Activated naive CD4-positive, alpha-beta T cell treated with anti-CD3 and anti-CD28 coated beads, Interleukin-2, amount 50 U/mL, for 24 hours (primary cell): ENCODE data around the gene CCDC137.
A peak's percentile ranks its signal among the peaks of the same experiment; 100 is the strongest.

Experiments
- H3K27ac Mint-ChIP-seq: one replicate; pipeline ENCODE4 v1.8.0; 2021; ENCODE audit warnings: mild to moderate bottlenecking, mixed read lengths
- H3K27me3 Mint-ChIP-seq: one replicate; pipeline ENCODE4 v1.8.0; 2021; ENCODE audit warnings: mixed read lengths
- H3K36me3 Mint-ChIP-seq: one replicate; pipeline ENCODE4 v1.8.0; 2021; ENCODE audit warnings: mixed read lengths
- H3K4me1 Mint-ChIP-seq: one replicate; pipeline ENCODE4 v1.8.0; 2021; ENCODE audit warnings: mixed read lengths
- H3K4me3 Mint-ChIP-seq: one replicate; pipeline ENCODE4 v1.8.0; 2021; ENCODE audit warnings: mild to moderate bottlenecking, mixed read lengths
- H3K9me3 Mint-ChIP-seq: one replicate; pipeline ENCODE4 v1.8.0; 2021; ENCODE audit warnings: mixed read lengths

The CCDC137 gene

DNA sequence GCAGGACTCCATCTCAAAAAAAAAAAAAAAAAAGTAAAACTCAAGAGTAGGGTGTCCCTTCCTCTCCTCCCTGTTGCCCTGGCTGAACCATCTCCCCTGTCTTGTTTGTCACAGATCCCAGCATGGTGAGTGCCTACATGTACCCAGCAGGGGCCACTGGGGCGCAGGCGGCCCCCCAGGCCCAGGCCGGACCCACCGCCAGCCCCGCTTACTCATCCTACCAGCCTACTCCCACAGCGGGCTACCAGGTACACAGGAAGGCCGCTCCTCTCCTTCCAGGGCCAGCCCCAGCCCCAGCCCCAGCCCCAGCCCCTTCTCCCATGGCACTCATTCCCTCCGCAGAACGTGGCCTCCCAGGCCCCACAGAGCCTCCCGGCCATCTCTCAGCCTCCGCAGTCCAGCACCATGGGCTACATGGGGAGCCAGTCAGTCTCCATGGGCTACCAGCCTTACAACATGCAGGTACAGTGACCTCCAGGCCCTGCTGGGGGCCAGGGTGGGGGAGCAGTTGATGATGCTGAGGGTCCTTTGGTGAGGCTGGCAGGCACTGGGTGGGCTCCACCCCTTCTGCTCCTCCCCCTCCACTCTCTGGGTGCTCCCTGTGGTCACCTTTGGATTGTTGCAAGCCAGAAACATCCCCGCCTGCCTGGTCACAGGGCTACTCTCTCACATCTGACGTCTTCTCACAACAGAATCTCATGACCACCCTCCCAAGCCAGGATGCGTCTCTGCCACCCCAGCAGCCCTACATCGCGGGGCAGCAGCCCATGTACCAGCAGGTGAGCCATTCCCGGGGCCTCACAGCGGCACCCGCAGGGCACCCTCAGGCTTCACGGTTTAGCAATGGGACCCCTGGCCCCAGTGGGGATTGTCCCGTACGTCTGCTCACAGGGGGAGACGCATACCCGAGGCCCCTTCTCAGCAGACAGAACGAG, 34.1 kb downstream of the CCDC137 start:
- Mint-ChIP-seq H3K36me3 (peaks cover 3% of the 10 kb centered on the region), H3K27ac (no peak overlapping the region), H3K9me3 (no peaks in the 10 kb centered on the region), H3K4me1 (peaks cover 23% of the 10 kb centered on the region), H3K27me3 (no peaks in the 10 kb centered on the region), H3K4me3 (peak overlapping the region; percentile 30)

GRCh38 chr17:81701288-81702071, 34.9 kb downstream of the CCDC137 start:
- Mint-ChIP-seq H3K4me1 (peaks cover 23% of the 10 kb centered on the region), H3K36me3 (peaks cover 5% of the 10 kb centered on the region), H3K9me3 (no peaks in the 10 kb centered on the region), H3K4me3 (peak overlapping the region; percentile 95), H3K27ac (no peak overlapping the region), H3K27me3 (no peaks in the 10 kb centered on the region)

GRCh38 chr17:81702934-81703746, 36.6 kb downstream of the CCDC137 start, which contains the start of gene MRPL12:
Gene MRPL12 (plus strand): TSS chr17:81703367. CDS start chr17:81703502, 135 bp downstream.
- Mint-ChIP-seq H3K4me1 (peaks cover 20% of the 10 kb centered on the region), H3K27me3 (no peaks in the 10 kb centered on the region), H3K27ac (peak within 1 kb of the TSS; percentile 97), H3K4me3 (peak within 1 kb of the TSS; percentile 95), H3K9me3 (no peaks in the 10 kb centered on the region), H3K36me3 (peaks cover 3% of the 10 kb centered on the region)

DNA sequence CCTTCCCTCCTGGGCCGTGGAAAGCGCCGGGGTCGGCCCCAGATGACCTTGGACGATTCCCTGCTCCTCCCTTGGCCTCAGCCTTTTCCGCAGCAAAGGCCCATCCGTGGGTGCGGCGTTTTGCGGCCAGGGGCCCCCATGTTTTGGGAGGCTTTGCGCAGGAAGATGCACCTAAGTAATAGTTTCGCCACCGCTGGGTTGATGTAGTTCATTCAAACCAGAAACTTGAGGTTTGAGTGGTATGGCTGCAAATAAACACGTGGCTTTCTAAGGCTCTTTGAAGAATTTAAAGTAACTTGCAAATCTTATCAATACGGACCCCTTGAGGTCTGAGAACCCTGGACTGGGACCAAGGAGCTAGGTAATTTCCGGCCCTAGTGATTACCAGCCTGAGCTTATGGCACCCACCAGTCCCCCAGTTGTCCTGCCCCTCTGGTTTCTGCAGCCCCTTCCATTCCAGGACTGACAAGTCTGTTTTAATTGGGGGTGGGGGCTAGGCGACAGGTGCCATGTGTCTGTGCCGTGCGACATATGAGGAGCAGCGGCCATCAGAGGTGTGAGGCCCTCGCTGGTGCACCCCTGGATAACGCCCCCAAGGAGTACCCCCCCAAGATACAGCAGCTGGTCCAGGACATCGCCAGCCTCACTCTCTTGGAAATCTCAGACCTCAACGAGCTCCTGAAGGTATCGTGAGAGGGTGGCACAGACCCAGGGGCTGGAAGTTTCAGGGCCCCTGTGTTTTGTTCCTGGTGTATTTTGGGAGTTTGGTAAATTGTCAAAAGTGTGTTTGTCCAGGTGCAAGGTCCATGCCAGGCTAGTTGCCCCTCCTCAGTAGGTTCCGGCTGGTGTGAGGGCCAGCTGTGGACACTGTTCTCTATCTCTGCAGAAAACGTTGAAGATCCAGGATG, 37.5 kb downstream of the CCDC137 start:
- H3K4me1 Mint-ChIP-seq, result peaks cover 20% of the 10 kb centered on the region
- peaks cover 3% of the 10 kb centered on the region for H3K36me3 Mint-ChIP-seq
- H3K27me3 Mint-ChIP-seq, result no peaks in the 10 kb centered on the region
- no peaks in the 10 kb centered on the region for H3K9me3 Mint-ChIP-seq
- peak overlapping the region; percentile 83 for H3K4me3 Mint-ChIP-seq
- peak overlapping the region; percentile 35 for H3K27ac Mint-ChIP-seq

- Mint-ChIP-seq H3K4me3 (peak overlapping the region; percentile 47), H3K27me3 (no peaks in the 10 kb centered on the region), H3K36me3 (peaks cover 3% of the 10 kb centered on the region), H3K9me3 (no peaks in the 10 kb centered on the region), H3K27ac (peak overlapping the region; percentile 41), H3K4me1 (peaks cover 22% of the 10 kb centered on the region)
These were observed 39.1 kb downstream of the CCDC137 start for GRCh38 chr17:81705518-81706231.

DNA sequence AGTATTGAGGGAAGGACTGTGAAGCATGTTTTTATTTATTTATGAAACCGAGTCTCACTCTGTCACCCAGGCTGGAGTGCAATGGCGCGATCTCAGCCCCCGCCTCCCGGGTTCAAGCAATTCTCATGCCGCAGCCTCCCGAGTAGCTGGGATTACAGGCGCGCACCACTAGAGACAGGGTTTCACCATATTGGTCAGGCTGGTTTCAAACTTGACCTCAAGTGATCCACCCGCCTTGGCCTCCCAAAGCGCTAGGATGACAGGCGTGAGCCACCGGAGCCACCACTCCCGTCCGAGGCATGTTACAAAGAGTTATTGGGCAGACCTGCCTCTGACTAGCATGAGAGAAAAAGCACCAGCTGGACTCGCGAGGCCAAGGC, 39.7 kb downstream of the CCDC137 start:
- H3K4me3 Mint-ChIP-seq, result no peak overlapping the region
- no peaks in the 10 kb centered on the region for H3K9me3 Mint-ChIP-seq
- H3K36me3 Mint-ChIP-seq, result peaks cover 3% of the 10 kb centered on the region
- peak overlapping the region; percentile 26 for H3K27ac Mint-ChIP-seq
- no peaks in the 10 kb centered on the region for H3K27me3 Mint-ChIP-seq
- peaks cover 23% of the 10 kb centered on the region for H3K4me1 Mint-ChIP-seq

DNA sequence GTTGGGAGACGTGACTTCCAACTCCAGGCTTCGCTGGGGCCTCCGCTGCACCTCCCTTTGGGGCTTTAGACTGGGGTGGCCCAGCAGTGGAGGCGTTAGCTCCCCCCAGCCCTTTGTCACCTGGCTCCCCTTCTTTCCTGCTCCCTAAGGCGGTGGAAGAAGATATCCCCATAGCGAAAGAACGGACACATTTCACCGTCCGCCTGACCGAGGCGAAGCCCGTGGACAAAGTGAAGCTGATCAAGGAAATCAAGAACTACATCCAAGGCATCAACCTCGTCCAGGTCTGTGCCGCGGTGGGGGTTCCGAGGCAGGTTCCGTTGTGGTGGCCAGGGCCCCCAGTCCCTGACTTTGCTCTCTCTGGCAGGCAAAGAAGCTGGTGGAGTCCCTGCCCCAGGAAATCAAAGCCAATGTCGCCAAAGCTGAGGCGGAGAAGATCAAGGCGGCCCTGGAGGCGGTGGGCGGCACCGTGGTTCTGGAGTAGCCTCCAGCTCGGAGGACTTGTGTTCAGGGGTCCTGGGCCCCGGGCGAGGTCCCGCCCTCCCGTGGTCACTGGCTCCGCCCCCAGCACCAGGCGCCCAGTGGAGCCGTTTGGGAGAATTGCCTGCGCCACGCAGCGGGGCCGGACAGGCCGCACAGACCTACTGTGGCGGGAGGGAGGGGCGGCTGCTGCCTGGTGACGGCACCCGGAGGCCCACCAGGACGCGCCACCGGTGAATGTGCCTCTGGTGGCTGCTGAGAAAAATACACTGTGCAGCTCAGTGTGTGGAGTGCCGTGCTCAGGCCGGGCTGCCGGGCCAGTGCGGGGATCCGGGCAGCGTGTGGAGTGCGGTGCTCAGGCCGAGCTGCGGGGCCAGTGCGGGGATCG, 40.5 kb downstream of the CCDC137 start:
- Mint-ChIP-seq H3K4me1 (peaks cover 18% of the 10 kb centered on the region), H3K27ac (peak overlapping the region; percentile 68), H3K36me3 (peaks cover 3% of the 10 kb centered on the region), H3K9me3 (no peaks in the 10 kb centered on the region), H3K27me3 (no peaks in the 10 kb centered on the region), H3K4me3 (no peak overlapping the region)

DNA sequence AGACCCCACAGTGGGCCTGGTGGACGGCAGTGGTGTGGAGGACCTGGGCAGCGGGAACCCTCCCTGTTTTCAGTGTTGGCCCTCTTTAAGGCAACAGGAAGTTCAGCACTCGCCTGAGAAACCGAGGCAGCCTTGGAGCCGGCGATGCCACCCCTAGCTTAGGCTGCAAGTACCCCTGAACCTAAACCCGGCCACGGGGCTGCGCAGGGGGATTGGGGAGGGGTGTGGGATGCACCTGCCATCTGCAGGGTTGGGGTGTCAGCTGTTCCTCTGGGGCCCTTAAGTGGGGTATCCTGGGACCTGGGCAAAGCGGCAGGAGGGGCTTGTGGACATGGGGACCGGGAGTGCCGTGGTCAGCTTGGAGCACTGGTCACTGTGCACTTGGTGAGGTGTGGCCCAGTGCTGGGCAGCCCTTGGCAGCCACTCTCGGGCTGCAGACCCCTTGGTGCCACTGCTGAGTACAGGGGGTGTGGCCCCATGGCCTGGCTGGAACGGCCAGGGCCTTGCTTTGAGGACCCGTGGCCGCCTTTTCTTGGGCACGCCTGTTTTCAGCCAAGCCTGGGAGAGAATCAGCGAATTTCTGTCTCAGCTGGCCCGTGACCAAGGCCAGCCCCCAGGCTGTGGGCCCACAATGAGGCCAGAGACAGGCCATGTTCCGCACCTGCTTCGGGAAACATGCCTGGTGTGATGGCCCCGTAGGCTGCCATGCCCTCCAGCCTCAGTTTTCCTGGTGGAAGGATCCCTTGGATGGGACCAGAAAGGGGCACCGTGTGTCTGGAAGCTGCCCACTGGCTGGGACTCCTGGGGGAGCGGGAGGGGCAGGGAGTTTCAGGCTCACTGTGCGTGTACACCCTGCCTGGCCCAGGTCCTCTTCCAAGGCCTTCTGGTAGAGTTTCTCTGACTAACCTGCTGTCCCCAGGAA, 41.4 kb downstream of the CCDC137 start:
- H3K4me3 Mint-ChIP-seq, result no peak overlapping the region
- H3K9me3 Mint-ChIP-seq, result no peaks in the 10 kb centered on the region
- peaks cover 3% of the 10 kb centered on the region for H3K36me3 Mint-ChIP-seq
- no peak overlapping the region for H3K27ac Mint-ChIP-seq
- H3K4me1 Mint-ChIP-seq, result peaks cover 15% of the 10 kb centered on the region
- no peaks in the 10 kb centered on the region for H3K27me3 Mint-ChIP-seq

GRCh38 chr17:81708739-81709185, 42.2 kb downstream of the CCDC137 start:
- Mint-ChIP-seq H3K9me3 (no peaks in the 10 kb centered on the region), H3K27ac (no peak overlapping the region), H3K36me3 (peaks cover 3% of the 10 kb centered on the region), H3K27me3 (no peaks in the 10 kb centered on the region), H3K4me1 (peaks cover 15% of the 10 kb centered on the region), H3K4me3 (no peak overlapping the region)

GRCh38 chr17:81710514-81711308, 44.2 kb downstream of the CCDC137 start:
- H3K36me3 Mint-ChIP-seq, result peaks cover under 1% of the 10 kb centered on the region
- peak overlapping the region; percentile 70 for H3K27ac Mint-ChIP-seq
- no peaks in the 10 kb centered on the region for H3K9me3 Mint-ChIP-seq
- peak overlapping the region; percentile 80 for H3K4me3 Mint-ChIP-seq
- peaks cover 12% of the 10 kb centered on the region for H3K4me1 Mint-ChIP-seq
- no peaks in the 10 kb centered on the region for H3K27me3 Mint-ChIP-seq

GRCh38 chr17:81711814-81712467, 45.4 kb downstream of the CCDC137 start, which contains the start of gene SLC25A10:
Gene SLC25A10 (plus strand): TSS chr17:81712284. CDS start chr17:81712427, 143 bp downstream.
- Mint-ChIP-seq H3K36me3 (no peaks in the 10 kb centered on the region), H3K4me1 (peaks cover 12% of the 10 kb centered on the region), H3K27ac (peak within 1 kb of the TSS; percentile 70), H3K9me3 (no peaks in the 10 kb centered on the region), H3K27me3 (no peaks in the 10 kb centered on the region), H3K4me3 (peak within 1 kb of the TSS; percentile 91)
